ENCODE measurements around the gene WDR72.
"Not testable (repeated sequence)": the region's sequence is repeated elsewhere in the genome, so short reads cannot be mapped to it uniquely, and the experiment has no call there.

WDR72 gene

DNA sequence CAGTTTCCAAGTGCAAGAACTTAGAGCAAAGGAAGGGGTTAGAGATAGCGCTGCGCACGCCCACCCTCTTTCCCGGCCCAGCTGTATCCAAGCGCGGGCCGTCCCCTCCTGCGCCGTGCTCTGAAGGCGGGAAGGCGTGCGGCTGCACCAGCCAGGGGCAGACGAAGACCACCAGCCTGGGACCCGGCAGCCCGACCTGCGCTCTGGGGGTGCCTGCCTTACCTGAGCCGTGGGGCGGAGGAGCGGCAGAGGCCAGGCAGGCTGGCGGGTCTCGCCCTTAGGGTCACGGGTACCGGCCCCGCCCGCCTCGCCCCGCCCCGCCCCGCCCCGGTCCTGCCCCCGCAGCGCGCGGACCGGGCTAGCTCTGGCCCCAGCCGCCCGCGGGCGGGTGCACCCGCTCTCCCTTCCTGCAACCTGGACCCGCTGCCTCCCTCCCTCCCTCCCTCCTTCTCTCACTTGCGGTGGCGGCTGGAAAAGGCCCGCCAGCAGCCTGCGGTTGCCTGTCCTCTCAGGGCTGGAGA, at the start of gene WDR72:
Gene WDR72, minus strand, starts transcription at position 253 of the 521 bp plus-strand sequence. CDS start 26,514 bp downstream, outside the sequence.
- DNase-seq = no peak

DNA sequence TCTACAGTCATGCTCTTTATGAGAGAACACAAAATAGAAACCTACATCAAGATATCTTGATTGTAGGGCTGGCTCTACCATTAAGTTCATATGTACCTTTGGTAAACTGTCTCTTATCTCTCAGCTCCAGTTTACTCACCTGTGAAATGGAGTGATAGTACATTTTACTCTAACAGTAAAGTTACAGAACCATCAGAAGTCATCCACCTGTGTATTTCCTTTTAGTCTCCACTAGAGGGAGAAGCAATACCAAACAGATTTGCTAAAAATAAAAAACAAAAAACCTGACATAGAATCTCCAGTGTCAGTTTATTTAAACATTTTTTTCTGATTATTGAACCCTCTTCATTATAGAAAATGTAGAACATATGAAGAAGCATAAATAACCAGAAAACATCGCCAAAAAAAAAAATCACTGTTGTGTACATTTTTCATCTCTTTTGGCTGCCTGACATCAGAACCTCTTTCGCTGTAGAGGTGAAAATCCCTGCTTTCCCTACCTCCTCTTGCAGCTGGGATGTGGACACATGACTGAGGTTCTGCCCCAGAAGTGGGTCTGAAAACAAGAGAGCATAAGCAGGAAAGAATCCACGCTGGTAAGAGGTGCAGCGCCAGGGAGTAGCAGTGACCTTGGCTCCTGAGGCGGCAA, 48.7 kb upstream of the WDR72 start:
- DNase-seq = no peak

DNA sequence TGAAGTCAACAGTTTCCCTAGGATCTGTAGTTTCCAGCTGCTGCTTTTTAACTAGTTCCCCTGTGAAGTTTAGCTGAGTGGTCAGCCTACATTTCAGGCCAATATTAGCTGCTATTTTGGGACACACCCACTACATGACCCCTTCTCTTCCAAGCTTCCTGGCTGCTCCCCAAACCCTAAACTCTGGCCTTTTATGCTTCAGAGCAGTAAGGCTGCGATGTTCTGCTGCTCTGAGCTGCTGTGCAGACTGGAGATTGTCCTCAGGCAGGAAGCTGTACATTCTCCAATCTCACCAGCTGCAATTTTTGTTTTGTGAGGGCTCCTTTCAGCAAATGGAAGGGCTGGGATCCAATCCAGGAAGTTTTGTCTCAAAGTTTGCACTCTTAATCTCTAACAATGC, 48.0 kb upstream of the WDR72 start:
- DNase-seq = no peak

DNA sequence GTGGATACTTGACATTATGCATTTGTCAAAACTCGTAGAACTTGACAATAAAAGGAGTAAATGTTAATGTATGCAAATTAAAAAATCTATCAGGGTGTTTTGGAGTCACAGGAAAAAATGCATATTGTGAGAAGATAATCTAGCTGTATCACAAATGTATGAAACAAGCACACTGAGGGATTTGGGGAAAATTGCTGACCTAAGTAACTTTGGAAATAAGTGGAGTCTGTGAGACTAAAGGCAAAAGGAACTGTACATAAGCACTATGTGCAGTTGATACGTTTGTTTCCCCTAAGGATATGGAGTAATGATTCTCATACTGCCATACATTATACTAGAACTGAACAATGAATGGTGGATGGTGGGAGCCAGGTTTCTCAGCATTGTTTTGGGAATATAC, 43.2 kb upstream of the WDR72 start:
- DNase-seq = no peak

DNA sequence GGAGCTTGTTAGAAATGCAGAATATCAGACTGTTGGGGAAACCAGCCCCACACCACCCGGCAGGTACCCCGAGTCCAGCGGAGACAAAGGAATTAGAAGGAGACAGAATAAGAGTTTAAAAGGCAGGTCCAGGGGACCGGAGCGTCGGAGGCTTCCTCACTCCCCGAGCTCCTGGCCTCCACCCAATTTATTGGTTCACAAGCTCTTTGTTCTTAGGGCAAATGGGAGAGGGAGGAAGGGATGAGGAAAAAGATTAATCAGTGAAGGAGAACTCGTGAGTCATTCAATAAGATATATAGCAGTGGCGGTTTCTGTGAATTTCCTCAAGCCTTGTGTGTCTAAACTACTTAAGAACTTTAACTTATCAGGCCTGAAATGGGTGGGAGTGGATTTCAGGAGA, 32.1 kb upstream of the WDR72 start:
- DNase-seq = peak; percentile 26

DNA sequence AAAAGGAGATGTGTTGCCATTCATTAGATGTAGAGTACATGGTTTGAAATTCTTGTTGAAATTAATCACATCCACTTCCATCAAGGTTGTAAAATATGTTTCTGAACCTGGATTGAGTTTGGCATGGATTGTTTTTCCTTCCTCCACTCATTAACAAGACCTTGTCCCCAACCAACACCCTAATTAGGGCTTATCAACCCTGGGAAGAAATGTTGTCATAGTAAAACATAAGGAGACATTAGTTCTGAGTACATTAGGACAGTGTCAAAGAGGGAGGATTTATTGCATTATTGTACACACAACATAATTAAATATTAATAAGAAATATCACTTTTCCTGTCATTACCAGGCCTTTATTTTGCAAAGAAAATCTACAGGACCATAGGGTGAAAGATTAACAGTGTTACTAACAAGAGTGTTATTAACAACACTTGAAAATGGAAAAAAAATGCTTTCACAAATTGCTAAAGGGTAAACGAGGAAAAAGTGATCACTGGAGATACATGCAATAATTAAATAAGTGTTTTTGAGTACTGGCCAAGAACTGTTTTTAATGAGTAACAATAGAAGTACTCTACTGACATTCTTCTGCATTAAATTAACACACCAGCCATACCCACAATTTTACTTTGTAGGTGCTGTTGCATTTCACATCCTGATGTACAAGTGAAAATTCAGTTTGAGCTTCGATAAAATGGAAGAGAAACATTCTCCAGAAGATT, 30.4 kb upstream of the WDR72 start:
- DNase-seq = no peak

DNA sequence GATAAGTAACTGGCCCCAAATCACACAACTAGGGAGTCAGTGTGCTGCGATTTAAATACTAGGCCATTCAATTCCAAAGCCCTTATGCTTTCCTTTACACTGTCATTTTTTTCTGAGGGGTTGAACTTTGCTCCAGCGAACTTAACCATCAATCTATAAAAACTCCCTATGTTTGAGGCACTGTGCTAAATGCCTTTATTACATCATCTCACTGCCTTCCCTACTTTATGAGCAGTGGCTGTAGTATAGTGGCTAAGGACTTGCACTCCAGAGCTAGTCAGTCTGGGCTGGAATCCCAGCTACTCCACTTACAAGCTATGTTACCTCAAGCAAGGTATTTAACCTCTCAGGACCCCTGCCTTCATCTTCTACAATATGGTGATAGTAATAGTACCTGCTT, 26.9 kb upstream of the WDR72 start:
- DNase-seq = no peak

DNA sequence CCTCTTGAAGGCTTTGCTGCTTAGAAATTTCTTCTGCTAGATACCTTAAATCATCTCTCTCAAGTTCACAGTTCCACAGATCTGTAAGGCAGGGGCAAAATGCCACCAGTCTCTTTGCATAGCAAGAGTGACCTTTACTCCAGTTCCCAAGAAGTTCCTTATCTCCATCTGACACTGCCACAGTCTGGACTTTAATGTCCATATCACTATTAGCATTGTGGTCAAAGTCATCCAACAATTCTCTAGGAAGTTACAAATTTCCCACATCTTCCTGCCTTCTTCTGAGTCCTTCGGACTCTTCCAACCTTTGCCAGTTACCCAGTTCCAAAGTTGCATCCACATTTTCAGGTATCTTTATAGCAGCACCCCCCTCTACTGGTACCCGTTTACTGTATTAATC, 25.8 kb upstream of the WDR72 start:
- not testable (repeated sequence) for DNase-seq

DNA sequence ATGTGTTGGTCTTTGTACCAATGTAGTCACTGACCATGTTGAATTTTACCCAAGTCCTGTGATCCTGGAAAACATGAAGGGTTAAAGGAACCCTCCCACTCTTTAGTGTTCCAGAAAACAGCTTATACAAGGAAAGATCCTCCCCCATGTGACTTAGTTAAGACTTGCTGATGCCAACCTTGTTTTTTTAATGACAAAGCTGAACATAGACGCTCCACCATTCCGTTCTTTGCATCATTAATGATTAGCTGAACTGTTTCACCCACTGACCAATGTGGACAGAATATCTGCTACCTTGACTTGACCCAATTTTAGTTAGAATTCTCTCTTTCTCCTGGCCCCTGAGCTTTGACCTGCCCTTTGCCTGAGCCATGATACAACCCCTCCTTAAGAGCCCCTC, 3.5 kb upstream of the WDR72 start:
- DNase-seq = no peak

DNA sequence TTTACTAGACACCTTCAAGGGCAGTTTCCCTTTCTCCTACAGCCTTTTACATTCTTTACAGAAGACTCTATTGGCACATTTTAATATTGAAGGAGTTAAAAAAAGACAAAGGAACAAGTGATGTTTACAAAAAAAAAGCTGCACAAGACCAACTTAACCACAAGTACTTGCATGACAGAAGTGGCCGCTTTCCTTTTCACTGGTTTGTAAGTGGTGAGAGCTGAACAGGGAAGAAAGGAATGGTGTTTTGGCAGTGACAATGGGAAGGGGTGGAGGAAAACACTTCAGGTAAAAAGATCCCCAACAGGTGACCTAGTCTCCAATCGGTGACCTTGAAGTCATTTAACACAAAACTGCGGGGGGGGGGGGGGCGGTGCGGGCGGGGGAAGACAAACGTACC, 1.1 kb downstream of the WDR72 start:
- DNase-seq = no peak

DNA sequence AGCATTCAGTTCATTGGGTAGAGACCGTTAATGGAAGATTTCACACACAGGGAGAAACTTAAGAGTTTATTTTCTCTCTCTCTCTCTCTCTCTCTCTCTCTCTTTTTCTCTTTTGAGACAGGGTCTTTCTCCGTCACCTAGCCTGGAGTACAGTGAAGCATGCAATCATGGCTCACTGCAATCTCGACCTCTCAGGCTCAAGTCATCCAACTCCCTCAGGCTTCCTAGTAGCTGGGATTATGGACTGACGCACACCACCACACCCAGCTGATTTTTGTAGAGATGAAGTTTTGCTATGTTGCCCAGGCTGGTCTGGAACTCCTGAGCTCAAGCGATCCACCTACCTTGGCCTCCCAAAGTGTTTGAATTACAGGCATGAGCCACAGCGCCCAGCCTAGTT, 1.6 kb downstream of the WDR72 start:
- no peak for DNase-seq

DNA sequence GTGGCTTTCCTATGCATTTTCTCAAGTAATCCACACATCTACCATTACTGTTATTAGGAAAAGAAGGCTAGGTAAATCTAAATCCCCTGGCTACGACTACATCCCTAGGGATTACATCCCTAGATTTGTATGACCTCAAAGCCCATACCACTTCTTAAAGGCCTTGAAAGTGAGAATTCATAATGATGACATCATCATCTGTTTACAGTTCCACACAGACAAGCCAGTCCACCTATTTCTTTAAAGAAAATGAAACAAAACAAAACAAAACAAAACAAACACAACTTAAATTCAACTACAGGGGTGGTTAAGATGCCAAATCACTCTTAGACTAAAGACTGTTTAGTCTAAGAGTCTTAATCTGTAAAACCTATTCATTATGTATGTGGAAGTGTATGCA, 5.7 kb downstream of the WDR72 start:
- no peak for DNase-seq

DNA sequence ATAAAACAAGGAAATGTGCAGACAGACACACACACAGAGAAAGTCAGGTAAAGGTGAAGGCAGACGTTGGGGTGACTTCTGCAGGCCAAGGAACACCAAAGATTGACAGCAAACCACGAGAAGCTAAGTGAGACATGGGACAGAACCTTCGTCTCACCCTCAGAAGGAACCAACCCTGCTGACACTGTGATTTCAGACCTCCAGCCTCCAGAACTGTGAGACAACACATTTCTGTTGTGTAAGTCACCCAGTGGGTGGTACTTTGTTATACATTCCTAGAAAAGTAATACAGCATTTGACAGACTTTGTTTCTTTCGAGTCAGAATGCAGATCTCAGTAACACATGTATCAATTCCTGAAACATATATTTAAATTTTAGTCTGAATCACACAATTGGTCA, 7.1 kb downstream of the WDR72 start:
- DNase-seq = no peak

DNA sequence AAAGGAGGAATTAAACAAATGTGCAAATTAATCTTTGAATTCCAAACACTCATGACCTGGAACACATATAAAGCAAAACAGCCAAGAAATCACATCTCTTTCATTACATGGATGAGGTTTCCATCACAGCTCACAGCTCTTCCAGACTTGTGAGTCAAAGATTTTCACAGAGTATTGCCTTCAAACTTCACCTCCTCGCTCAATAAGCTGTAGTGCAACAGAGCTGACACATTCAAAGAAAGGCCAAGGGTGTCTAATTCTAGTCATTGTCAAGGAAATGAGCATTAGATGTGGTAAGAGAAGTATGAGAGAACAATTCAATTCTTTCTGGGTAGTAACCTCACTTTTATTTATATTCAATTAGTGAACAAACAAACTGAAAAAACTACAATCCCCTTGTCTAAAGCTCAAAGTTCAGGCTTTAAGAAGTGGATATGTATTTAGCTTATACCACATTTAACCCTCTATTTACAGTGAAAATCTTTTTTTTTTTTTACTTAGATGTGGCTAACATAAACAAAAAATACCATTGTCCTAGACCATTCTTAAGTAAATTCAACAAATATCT, 11.9 kb downstream of the WDR72 start:
- DNase-seq = no peak

DNA sequence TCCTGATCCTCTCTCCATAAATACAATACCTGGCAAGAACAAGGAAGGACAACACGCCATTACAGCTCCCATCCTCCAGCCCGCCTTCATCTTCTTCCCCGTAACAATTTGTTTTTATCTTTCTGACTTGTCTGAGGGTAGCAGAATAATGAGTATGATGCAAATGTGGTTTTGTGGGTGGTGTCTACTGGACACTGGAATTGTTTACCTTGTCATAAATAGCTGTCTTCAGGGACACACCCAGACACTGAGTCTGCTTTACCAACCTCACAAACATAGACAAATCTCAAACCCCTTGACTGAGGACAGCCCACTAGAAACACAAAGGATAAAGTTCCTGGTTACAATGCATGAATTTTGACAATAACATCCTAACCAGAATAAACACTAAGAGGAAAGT, 13.4 kb downstream of the WDR72 start:
- no peak for DNase-seq

DNA sequence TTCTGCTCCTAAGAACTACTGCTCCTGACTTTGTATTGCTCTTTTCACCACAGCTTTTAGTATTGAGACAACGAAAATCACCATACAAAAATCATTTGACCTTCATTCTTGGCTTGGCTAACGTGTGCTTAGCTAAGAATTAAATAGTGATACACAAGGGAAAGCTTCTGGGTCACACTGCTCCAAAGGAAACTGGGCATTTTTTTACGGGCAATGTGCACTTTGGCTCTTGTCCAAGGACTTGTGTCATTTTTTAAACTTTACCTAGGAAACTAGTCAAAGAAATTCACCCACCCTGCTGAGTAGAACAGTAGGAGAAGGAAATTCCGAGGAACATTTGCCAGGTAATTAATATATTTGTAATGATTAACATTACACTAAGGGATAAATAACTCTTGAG, 19.8 kb downstream of the WDR72 start:
- DNase-seq = no peak

DNA sequence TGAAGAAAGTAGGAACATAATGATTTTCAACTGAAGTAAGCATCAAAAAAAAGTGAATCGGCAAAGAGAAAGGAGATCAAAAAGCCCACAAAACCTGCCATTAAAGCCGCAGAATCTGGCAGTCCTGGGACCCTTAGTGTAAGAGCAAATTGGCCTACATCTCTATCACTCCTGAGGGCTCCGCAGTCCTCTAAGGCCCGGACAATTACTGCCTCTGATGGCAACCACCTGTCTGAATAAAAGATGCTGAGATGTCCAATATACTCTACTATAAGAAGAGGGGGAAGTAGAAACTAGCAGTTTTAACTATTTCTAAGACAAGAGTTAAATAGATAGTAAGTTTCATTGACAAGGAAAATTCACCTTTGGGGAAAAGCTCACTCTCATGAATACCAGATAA, 20.3 kb downstream of the WDR72 start:
- no peak for DNase-seq

DNA sequence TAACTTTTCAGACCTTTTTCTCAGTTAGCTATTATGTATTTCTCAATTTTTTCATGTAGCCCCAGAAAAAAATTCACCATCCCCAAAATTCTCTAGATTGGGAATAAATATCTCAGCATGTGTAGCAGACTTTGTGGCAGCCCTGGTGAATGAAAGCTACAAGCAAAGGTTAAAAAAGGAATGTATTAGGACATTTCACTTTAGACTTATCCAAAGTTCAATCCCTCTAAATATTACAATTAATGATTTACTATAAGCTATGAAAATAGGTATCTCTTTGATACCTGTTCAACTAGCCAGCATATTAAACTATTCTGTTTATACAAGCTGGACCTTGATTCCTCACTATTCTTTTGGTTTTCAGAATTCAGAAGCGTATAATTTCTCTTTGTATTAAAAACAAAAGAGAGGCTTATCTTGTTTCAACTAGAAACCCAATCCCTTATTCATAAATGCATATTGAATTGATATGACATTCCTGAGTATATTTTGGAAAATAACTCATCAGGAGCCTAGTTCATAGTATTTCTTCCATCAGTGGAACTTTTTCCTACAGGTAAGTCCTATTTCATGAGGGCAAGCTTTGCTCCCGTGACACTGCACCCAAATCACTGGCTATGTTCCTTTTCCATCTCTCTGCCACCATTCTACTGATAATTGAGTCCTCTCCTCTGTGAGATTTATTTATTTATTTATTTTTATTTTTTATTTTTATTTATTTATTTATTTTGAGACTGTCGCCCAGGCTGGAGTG, 38.0 kb downstream of the WDR72 start:
- no peak for DNase-seq

DNA sequence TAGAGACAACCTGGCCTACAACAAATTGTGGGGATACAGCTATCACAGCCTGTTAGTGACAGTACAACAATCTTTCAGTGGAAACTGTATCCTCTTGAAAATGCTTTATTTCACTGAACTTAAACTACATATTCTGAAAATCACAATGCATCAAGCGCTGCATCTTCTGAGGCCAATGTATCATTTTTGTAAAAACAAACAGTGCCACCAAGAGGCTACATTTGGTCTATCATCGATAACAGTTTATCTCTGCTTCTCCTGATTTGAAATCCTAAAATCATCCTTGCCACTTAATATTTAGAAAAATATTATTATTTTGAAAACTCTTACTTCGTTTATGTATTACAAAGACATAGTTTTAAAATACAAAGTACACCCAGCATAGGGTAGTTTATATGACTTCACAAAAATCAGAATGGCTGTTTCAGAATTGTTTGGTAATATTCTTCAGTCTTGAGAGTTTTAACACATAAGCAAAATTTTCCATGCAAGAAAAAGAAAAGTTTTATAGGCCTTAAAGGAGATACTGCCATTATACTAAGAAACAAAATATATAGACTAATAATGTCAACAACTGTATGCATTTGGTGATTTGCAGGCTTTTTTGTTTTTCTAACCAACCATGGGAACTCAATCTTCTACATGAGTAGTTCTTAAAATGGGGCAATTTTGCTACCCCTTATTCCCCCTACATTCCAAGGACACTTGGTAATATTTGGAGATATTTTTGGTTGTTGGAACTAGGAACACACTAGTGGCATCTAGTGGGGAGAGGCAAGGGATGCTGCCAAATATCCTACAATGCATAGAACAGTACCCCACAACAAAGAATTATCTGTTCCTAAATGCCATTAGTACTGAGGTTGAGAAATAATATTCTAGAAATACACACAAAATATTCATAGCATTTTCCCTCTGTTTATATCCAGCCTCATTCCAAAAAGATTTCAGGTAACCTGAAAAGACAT, 42.3 kb downstream of the WDR72 start:
- DNase-seq = no peak

DNA sequence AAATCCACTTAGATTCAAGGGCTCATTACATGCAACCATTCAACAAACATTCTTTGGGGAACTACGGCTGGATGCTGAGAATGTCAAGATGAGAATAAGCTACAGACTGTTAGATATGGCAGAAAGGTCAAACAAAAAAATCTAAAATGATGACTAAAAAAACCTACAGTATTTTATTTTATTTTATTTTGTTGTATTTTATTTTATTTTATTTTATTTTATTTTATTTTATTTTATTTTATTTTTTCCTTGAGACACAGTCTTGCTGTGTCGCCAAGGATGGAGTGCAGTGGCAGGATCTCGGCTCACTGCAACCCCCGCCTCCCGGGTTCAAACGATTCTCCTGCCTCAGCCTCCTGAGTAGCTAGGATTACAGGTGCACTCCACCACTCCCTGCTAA, 46.2 kb downstream of the WDR72 start:
- no peak for DNase-seq

DNA sequence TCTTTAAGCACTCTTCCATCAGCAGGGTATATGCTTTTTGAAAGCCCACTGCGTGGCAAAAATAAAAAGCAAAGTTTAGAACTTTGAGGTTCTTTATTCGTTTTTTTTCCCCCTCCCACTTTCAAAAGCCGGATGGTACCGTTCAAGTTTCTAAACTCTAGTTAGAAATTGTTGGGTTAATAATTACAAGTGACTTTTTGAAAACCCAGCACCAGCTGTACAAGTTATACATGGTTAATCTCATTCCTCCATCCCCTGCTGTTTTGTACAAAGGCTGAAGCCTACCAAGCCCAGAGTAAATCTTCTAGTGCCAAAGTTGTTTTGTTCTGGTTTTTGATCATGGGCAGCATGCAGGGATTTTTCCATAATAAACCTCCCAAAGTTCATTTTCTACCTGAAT, 48.6 kb downstream of the WDR72 start:
- DNase-seq = no peak

DNA sequence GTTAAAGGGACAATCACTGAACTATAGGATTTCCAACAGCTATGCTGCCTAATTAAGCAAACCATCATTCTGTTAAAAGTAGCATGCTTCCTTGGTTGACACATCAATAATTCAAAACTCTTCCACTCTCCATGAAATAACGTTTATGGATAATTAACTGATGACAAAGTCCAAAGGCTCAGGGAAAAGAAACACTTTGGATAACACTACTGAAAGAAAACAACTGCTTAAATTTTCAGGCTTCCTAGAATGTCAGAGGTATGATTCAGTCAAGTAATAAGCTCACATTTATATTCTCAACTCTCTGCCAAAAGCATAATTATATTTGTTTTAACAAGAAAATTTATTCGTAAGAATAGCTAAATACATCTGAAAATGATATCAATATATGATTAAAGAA, 49.6 kb downstream of the WDR72 start:
- DNase-seq = no peak
